Frontal cortex (tissue), 4 donors: ENCODE results near the gene TMEM273. TPM values are rescaled to one million over a fixed set of nuclear protein-coding genes. Genes with fewer than 3 reads are reported as not detected.

Experiments used
- DNase-seq, 2 donors: peaks; one replicate each; pipeline ENCODE4 v3.0.0; 2012; ENCODE audit warnings: low spot score in 2 of 2
- FAIRE-seq: peaks from 2 replicates; lab custom pipeline; 2012; peaks lifted over from hg19 to GRCh38; lab: Jason Lieb, UNC
- total RNA-seq: library from RNA; depleted of rRNA; stranded (reverse); fragments of >200 nt; gene quantifications from one replicate; pipeline ENCODE4 v1.2.3, GENCODE V29; 2014
- donor health status: control.
- donor health status: control.
- donor health status: control.

Gene TMEM273
- 2.4 TPM for total RNA-seq

- DNase-seq: peak; percentile 37 to 45
- FAIRE-seq: no peak
Observed at GRCh38 chr10:49187950-49188761, at the start of gene TMEM273. Gene TMEM273 (minus strand): TSS chr10:49188391. CDS start chr10:49188336, 55 bp downstream.

- no peak for FAIRE-seq
- no peak for DNase-seq
Observed at GRCh38 chr10:49237985-49238384, 49.8 kb upstream of the TMEM273 start.

- DNase-seq (no peak), FAIRE-seq (no peak)
Observed at GRCh38 chr10:49235392-49235791, 47.2 kb upstream of the TMEM273 start.

GRCh38 chr10:49231086-49231820 is 43.1 kb upstream of the TMEM273 start:
- FAIRE-seq (no peak), DNase-seq (no peak)

- no peak for FAIRE-seq
Observed at GRCh38 chr10:49230004-49230403, 41.8 kb upstream of the TMEM273 start.

GRCh38 chr10:49228677-49229076 is 40.5 kb upstream of the TMEM273 start:
- DNase-seq: no peak

More at GRCh38 chr10:49230004-49230403, 41.8 kb upstream of the TMEM273 start:
- no peak for DNase-seq

GRCh38 chr10:49227406-49227805 is 39.2 kb upstream of the TMEM273 start:
- FAIRE-seq: no peak
- no peak for DNase-seq

More at GRCh38 chr10:49228677-49229076, 40.5 kb upstream of the TMEM273 start:
- FAIRE-seq: no peak

- DNase-seq (no peak), FAIRE-seq (no peak)
Observed at GRCh38 chr10:49226594-49226993, 38.4 kb upstream of the TMEM273 start.

GRCh38 chr10:49225218-49225876 is 37.2 kb upstream of the TMEM273 start:
- DNase-seq: no peak
- FAIRE-seq: no peak

GRCh38 chr10:49223205-49223604 is 35.0 kb upstream of the TMEM273 start:
- no peak for FAIRE-seq
- DNase-seq: no peak

- DNase-seq: no peak
Observed at GRCh38 chr10:49222170-49222569, 34.0 kb upstream of the TMEM273 start.

GRCh38 chr10:49220679-49221078 is 32.5 kb upstream of the TMEM273 start:
- FAIRE-seq: no peak

More at GRCh38 chr10:49222170-49222569, 34.0 kb upstream of the TMEM273 start:
- no peak for FAIRE-seq

GRCh38 chr10:49220031-49220430 is 31.8 kb upstream of the TMEM273 start:
- FAIRE-seq (no peak), DNase-seq (no peak)

More at GRCh38 chr10:49220679-49221078, 32.5 kb upstream of the TMEM273 start:
- DNase-seq: no peak

- DNase-seq (no peak), FAIRE-seq (no peak)
Observed at GRCh38 chr10:49219248-49219647, 31.1 kb upstream of the TMEM273 start.

GRCh38 chr10:49218480-49218879 is 30.3 kb upstream of the TMEM273 start:
- DNase-seq: no peak
- FAIRE-seq: no peak

GRCh38 chr10:49217645-49218044 is 29.5 kb upstream of the TMEM273 start:
- FAIRE-seq (no peak), DNase-seq (no peak)

GRCh38 chr10:49213211-49213610 is 25.0 kb upstream of the TMEM273 start:
- FAIRE-seq (no peak), DNase-seq (no peak)

GRCh38 chr10:49212783-49213182 is 24.6 kb upstream of the TMEM273 start:
- FAIRE-seq: no peak
- DNase-seq: no peak

GRCh38 chr10:49212076-49212475 is 23.9 kb upstream of the TMEM273 start:
- DNase-seq (no peak), FAIRE-seq (no peak)

- FAIRE-seq (no peak), DNase-seq (no peak)
Observed at GRCh38 chr10:49208996-49209395, 20.8 kb upstream of the TMEM273 start.
